Pancreas (tissue), 10 donors: ENCODE measurements around the gene PTP4A2. TPM values are rescaled to one million over a fixed set of nuclear protein-coding genes. Genes with fewer than 3 reads are reported as not detected.

ENCODE experiments used
- ATAC-seq, 4 donors: fragments of 200-7000 bp; cut with Tn5 transposase; one replicate each; pipeline versions ENCODE4 v1.8.0 to v1.9.1; 2020; ENCODE audit warnings: mild to moderate bottlenecking in 4 of 4, moderate library complexity in 4 of 4
- DNase-seq, 6 donors: peaks; one replicate each; pipeline ENCODE4 v3.0.0-alpha.2; 2020
- FAIRE-seq: peaks from 2 replicates; lab custom pipeline; 2012; peaks lifted over from hg19 to GRCh38; lab: Jason Lieb, UNC
- H3K27ac ChIP-seq, 4 donors: fragments of 200-600 bp; sonication (generic); 1 replicate in 3 of 4; 2 replicates in 1 of 4; pipeline versions ENCODE4 v1.5.0 to v1.8.0; 2020
- H3K27me3 ChIP-seq, 4 donors: fragments of 200-600 bp; one replicate each; pipeline ENCODE4 v1.8.0; 2021
- H3K36me3 ChIP-seq, 3 donors: fragments of 200-600 bp; sonication (generic) in 1 of 3; one replicate each; pipeline versions ENCODE4 v1.5.0 to v1.8.0; 2020 to 2021
- H3K4me1 ChIP-seq, 3 donors: fragments of 200-600 bp; one replicate each; pipeline ENCODE4 v1.8.0; 2021
- H3K4me3 ChIP-seq, 4 donors: fragments of 200-600 bp; sonication (generic) in 2 of 4; one replicate each; pipeline versions ENCODE4 v1.5.0 to v1.8.0; 2020 to 2021
- H3K9me3 ChIP-seq, 4 donors: fragments of 200-600 bp; one replicate each; pipeline ENCODE4 v1.8.0; 2021
- CTCF ChIP-seq, 4 donors: fragments of 200-600 bp; sonication (generic) in 3 of 4; IDR thresholded peaks; one replicate each; pipeline versions ENCODE4 v1.5.0 to v1.8.0; 2021; ENCODE audit warnings: antibody characterized with exemption in 4 of 4
- WGBS, 2 donors: extraction: QIAGEN DNeasy Blood & Tissue Kit; methylation state at CpG; one replicate each; pipeline ENCODE4 v1.1.7; 2013; 5-methylcytosine and 5-hydroxymethylcytosine counted together
- intact Hi-C, 3 donors: fragments of 100-400 bp; cut with DNase I; formaldehyde crosslinking; loops; one replicate each; pipeline versions ENCODE4 v1.11.1 to v1.14.2; 2022
- polyA plus RNA-seq, 2 donors: library from polyadenylated mRNA; stranded (reverse); fragments of 200-250 nt; gene quantifications; one replicate each; pipeline ENCODE4 v1.2.3, GENCODE V29; 2013
- total RNA-seq, 6 donors: library from RNA; stranded (reverse); fragmentation: NEBNext Ultra II Directional in 4 of 6; extraction: Animal tissue kit (Norgen Biotek cat#: 25700) in 4 of 6; gene quantifications; one replicate each; pipeline versions ENCODE4 v1.2.1 to v1.2.4, GENCODE V29; 2021 to 2023
- donor health status: healthy with polysubstance abuse.
- donor health status: DM: no; HTN: no; CAD: no; lungs with moderate emphysema.
- donor health status: DM: no; HTN: no; CAD: no.
- donor health status: control.
- donor health status: control.
- donor health status: Bipolar disorder and iron deficiency.
- donor health status: DM: yes; HTN: yes; CAD: no.
- donor health status: DM: no; HTN: no; CAD: no.
- donor health status: DM: no; HTN: no; CAD: no.
- donor health status: DM: yes; HTN: yes; CAD: no.

The PTP4A2 gene
- total and polyA plus RNA-seq, 8 donors = 37.7 to 137 (median 78.3) TPM

GRCh38 chr1:31923901-31924535 is 14.2 kb downstream of the PTP4A2 start:
- intact Hi-C loops = no loop called here
- TF ChIP-seq CTCF (IDR thresholded peaks at IDR 0.05) = no peak
- Histone ChIP-seq H3K4me3 (no peak overlapping the region), H3K27me3 (no peaks in the 10 kb centered on the region), H3K4me1 (peaks cover 51 to 80% (median 61%) of the 10 kb centered on the region in 3 donors), H3K36me3 (no peaks in the 10 kb centered on the region), H3K27ac (peak overlapping the region in 2 of 4 donors; percentile 19 to 55), H3K9me3 (no peaks in the 10 kb centered on the region)
- DNase-seq (no peak), FAIRE-seq (no peak), ATAC-seq (peak in 3 of 4 donors; percentile 40 to 48 (median 46))
- 27 to 28% methylated on average over 2 of the region's 2 CpGs for WGBS, 2 donors

GRCh38 chr1:31920956-31921355 is 17.2 kb downstream of the PTP4A2 start:
- FAIRE-seq = no peak
- Histone ChIP-seq H3K36me3 (no peaks in the 10 kb centered on the region), H3K4me3 (no peak overlapping the region), H3K4me1 (peaks cover 32 to 52% (median 36%) of the 10 kb centered on the region in 3 donors), H3K27ac (peak overlapping the region in 2 of 4 donors; percentile 15 to 24), H3K9me3 (no peaks in the 10 kb centered on the region), H3K27me3 (no peaks in the 10 kb centered on the region)
- intact Hi-C loops = no loop called here
- WGBS, 2 donors = 32% methylated on average over 2 of the region's 2 CpGs
- no peak for DNase-seq
- ATAC-seq = peak in 1 of 4 donors; percentile 30
- no peak for TF ChIP-seq CTCF (IDR thresholded peaks at IDR 0.05)

GRCh38 chr1:31919591-31919990 is 18.6 kb downstream of the PTP4A2 start:
- no peaks in the 10 kb centered on the region for H3K9me3 ChIP-seq
- peaks cover 22 to 39% (median 29%) of the 10 kb centered on the region in 3 donors for H3K4me1 ChIP-seq
- no peak for ATAC-seq
- no peak for DNase-seq
- whole genome bisulfite sequencing, 2 donors = 94 to 97% methylated on average over 10 of the region's 10 CpGs
- no peaks in the 10 kb centered on the region for H3K36me3 ChIP-seq
- no peak overlapping the region for H3K4me3 ChIP-seq
- TF ChIP-seq CTCF (IDR thresholded peaks at IDR 0.05) = no peak
- no peaks in the 10 kb centered on the region for H3K27me3 ChIP-seq
- no peak overlapping the region for H3K27ac ChIP-seq
- FAIRE-seq = no peak
- intact Hi-C loops = no loop called here

- intact Hi-C loops = no loop called here
- no peak overlapping the region for H3K27ac ChIP-seq
- no peaks in the 10 kb centered on the region for H3K9me3 ChIP-seq
- ATAC-seq = no peak
- no peak for DNase-seq
- TF ChIP-seq CTCF (IDR thresholded peaks at IDR 0.05) = no peak
- H3K36me3 ChIP-seq = peaks cover 0 to 12% (median 0%) of the 10 kb centered on the region in 3 donors
- H3K4me3 ChIP-seq = no peak overlapping the region
- peaks cover 0 to 24% (median 20%) of the 10 kb centered on the region in 3 donors for H3K4me1 ChIP-seq
- H3K27me3 ChIP-seq = no peaks in the 10 kb centered on the region
- 91 to 96% methylated on average over 4 of the region's 4 CpGs for WGBS, 2 donors
- FAIRE-seq = no peak
These were observed 22.7 kb downstream of the PTP4A2 start for GRCh38 chr1:31915438-31915837.

- Histone ChIP-seq H3K27ac (no peak overlapping the region), H3K4me1 (peaks cover 0 to 23% (median 21%) of the 10 kb centered on the region in 3 donors), H3K9me3 (no peaks in the 10 kb centered on the region), H3K27me3 (no peaks in the 10 kb centered on the region), H3K36me3 (peaks cover 3 to 13% (median 4%) of the 10 kb centered on the region in 3 donors), H3K4me3 (no peak overlapping the region)
- DNase-seq = no peak
- intact Hi-C loops = no loop called here
- no peak for FAIRE-seq
- ATAC-seq = no peak
- TF ChIP-seq CTCF (IDR thresholded peaks at IDR 0.05) = no peak
- WGBS, 2 donors = 93 to 99% methylated on average over 3 of the region's 3 CpGs
These were observed 24.2 kb downstream of the PTP4A2 start for GRCh38 chr1:31913968-31914367.
